ENCODE data around the gene KAZN. TPM values are rescaled to one million over a fixed set of nuclear protein-coding genes. Genes with fewer than 3 reads are reported as not detected.

Gene KAZN
- polyA plus RNA-seq, 1 donor from 2014 or later: 20.6 TPM

GRCh38 chr1:14948112-14948652 is 349.7 kb downstream of the KAZN start:
- TF ChIP-seq POLR2AphosphoS5 (IDR thresholded peaks at IDR 0.05) (no peak), RAD21 (conservative IDR thresholded peaks at IDR 0.05) (no peak), EP300 (conservative IDR thresholded peaks at IDR 0.05; ENCODE audit: poor library complexity, severe bottlenecking) (no peak), TAF1 (IDR thresholded peaks at IDR 0.05; ENCODE audit: low read depth) (no peak), MXI1 (conservative IDR thresholded peaks at IDR 0.05; ENCODE audit: poor library complexity, severe bottlenecking) (no peak), EZH2 (IDR thresholded peaks at IDR 0.05; ENCODE audit: borderline replicate concordance, insufficient read depth, low read length, poor library complexity, severe bottlenecking) (no peak), SMC3 (conservative IDR thresholded peaks at IDR 0.05; ENCODE audit: poor library complexity) (no peak)
- TF ChIP-seq, protein P1, sequence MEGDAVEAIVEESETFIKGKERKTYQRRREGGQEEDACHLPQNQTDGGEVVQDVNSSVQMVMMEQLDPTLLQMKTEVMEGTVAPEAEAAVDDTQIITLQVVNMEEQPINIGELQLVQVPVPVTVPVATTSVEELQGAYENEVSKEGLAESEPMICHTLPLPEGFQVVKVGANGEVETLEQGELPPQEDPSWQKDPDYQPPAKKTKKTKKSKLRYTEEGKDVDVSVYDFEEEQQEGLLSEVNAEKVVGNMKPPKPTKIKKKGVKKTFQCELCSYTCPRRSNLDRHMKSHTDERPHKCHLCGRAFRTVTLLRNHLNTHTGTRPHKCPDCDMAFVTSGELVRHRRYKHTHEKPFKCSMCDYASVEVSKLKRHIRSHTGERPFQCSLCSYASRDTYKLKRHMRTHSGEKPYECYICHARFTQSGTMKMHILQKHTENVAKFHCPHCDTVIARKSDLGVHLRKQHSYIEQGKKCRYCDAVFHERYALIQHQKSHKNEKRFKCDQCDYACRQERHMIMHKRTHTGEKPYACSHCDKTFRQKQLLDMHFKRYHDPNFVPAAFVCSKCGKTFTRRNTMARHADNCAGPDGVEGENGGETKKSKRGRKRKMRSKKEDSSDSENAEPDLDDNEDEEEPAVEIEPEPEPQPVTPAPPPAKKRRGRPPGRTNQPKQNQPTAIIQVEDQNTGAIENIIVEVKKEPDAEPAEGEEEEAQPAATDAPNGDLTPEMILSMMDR (IDR thresholded peaks at IDR 0.05; ENCODE audit: poor library complexity, severe bottlenecking): no peak
- TF ChIP-seq, protein P2, sequence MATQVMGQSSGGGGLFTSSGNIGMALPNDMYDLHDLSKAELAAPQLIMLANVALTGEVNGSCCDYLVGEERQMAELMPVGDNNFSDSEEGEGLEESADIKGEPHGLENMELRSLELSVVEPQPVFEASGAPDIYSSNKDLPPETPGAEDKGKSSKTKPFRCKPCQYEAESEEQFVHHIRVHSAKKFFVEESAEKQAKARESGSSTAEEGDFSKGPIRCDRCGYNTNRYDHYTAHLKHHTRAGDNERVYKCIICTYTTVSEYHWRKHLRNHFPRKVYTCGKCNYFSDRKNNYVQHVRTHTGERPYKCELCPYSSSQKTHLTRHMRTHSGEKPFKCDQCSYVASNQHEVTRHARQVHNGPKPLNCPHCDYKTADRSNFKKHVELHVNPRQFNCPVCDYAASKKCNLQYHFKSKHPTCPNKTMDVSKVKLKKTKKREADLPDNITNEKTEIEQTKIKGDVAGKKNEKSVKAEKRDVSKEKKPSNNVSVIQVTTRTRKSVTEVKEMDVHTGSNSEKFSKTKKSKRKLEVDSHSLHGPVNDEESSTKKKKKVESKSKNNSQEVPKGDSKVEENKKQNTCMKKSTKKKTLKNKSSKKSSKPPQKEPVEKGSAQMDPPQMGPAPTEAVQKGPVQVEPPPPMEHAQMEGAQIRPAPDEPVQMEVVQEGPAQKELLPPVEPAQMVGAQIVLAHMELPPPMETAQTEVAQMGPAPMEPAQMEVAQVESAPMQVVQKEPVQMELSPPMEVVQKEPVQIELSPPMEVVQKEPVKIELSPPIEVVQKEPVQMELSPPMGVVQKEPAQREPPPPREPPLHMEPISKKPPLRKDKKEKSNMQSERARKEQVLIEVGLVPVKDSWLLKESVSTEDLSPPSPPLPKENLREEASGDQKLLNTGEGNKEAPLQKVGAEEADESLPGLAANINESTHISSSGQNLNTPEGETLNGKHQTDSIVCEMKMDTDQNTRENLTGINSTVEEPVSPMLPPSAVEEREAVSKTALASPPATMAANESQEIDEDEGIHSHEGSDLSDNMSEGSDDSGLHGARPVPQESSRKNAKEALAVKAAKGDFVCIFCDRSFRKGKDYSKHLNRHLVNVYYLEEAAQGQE (IDR thresholded peaks at IDR 0.05; ENCODE audit: borderline replicate concordance): no peak
- Histone ChIP-seq H3K4me2 (ENCODE audit: low read length) (no peak overlapping the region), H3K9me2 (ENCODE audit: insufficient read depth, low read length) (no peaks in the 10 kb centered on the region), H2AFZ (ENCODE audit: low read depth, low read length) (no peak overlapping the region), H3K27ac (ENCODE audit: low read length) (no peak overlapping the region), H3K9me3 (ENCODE audit: low read length) (no peaks in the 10 kb centered on the region), H3K79me2 (replicated peaks; ENCODE audit: insufficient read depth, low read length) (no peaks in the 10 kb centered on the region), H3K9ac (ENCODE audit: low read length) (no peak overlapping the region), H3K4me3 (ENCODE audit: low read length) (no peak overlapping the region), H4K20me1 (ENCODE audit: insufficient read depth) (no peaks in the 10 kb centered on the region), H3F3A (ENCODE audit: insufficient read depth, low read length, poor library complexity, severe bottlenecking) (no peaks in the 10 kb centered on the region), H3K36me3 (ENCODE audit: insufficient read depth, low read length) (no peaks in the 10 kb centered on the region), H3K27me3 (ENCODE audit: insufficient read depth, low read depth, low read length) (no peaks in the 10 kb centered on the region)

- H3K9ac ChIP-seq (ENCODE audit: low read length): no peak overlapping the region
- TF ChIP-seq SMC3 (conservative IDR thresholded peaks at IDR 0.05; ENCODE audit: poor library complexity): no peak
- H3K27me3 ChIP-seq (ENCODE audit: insufficient read depth, low read depth, low read length): no peaks in the 10 kb centered on the region
- H4K20me1 ChIP-seq (ENCODE audit: insufficient read depth): no peaks in the 10 kb centered on the region
- no peak overlapping the region for H3K4me2 ChIP-seq (ENCODE audit: low read length)
- no peak overlapping the region for H3K27ac ChIP-seq (ENCODE audit: low read length)
- no peaks in the 10 kb centered on the region for H3K9me2 ChIP-seq (ENCODE audit: insufficient read depth, low read length)
- no peaks in the 10 kb centered on the region for H3K79me2 ChIP-seq (replicated peaks; ENCODE audit: insufficient read depth, low read length)
- no peaks in the 10 kb centered on the region for H3F3A ChIP-seq (ENCODE audit: insufficient read depth, low read length, poor library complexity, severe bottlenecking)
- no peak overlapping the region for H3K4me3 ChIP-seq (ENCODE audit: low read length)
- H3K9me3 ChIP-seq (ENCODE audit: low read length): no peaks in the 10 kb centered on the region
- H3K36me3 ChIP-seq (ENCODE audit: insufficient read depth, low read length): no peaks in the 10 kb centered on the region
- no peak overlapping the region for H2AFZ ChIP-seq (ENCODE audit: low read depth, low read length)
Measured at GRCh38 chr1:14949270-14949835, 350.9 kb downstream of the KAZN start.
